HepG2 (cell line): Measurements from ENCODE around the gene SCFD2. TPM values are rescaled to one million over a fixed set of nuclear protein-coding genes. Genes with fewer than 3 reads are reported as not detected.

Experiments
- ATAC-seq: fragments of 200-7000 bp; cut with Tn5 transposase; 3 replicates; pipeline ENCODE4 v1.9.1; 2020; ENCODE audit warnings: mild to moderate bottlenecking, moderate library complexity
- BruUV-seq: library from RNA; stranded (reverse); fragments of 400-500 nt; replicated peaks from 2 replicates; lab custom pipeline; 2021; lab: Mats Ljungman, UMichigan
- CTCF ChIA-PET: fragments of 300-600 bp; formaldehyde crosslinking; extraction: SDS; loops from one replicate; lab custom pipeline; 2021; ENCODE audit warnings: low total read pairs, inconsistent platforms, low intra/inter-chr PET ratio; lab: Yijun Ruan, JAX
- POLR2A ChIA-PET: fragments of 350-600 bp; sonication (Branson Sonifier 250); formaldehyde crosslinking; loops from one replicate; lab custom pipeline; 2020; ENCODE audit warnings: antibody characterized with exemption, inconsistent platforms; lab: Yijun Ruan, JAX
- DNase-seq: peaks from one replicate; pipeline ENCODE4 v3.0.0-alpha.2; 2015; ENCODE audit warnings: low spot score
- FAIRE-seq: peaks from 3 replicates; lab custom pipeline; 2011; peaks lifted over from hg19 to GRCh38; lab: Jason Lieb, UNC
- H2AFZ ChIP-seq: one replicate; pipeline ENCODE4 v1.6.1; 2011; ENCODE audit warnings: low read length, inconsistent platforms
- H3K27ac ChIP-seq: fragments of 300-600 bp; 3 replicates; pipeline ENCODE4 v1.8.0; 2011; ENCODE audit warnings: mixed run types, mild to moderate bottlenecking, mixed read lengths, low read length, inconsistent platforms; ENCODE audit not compliant: insufficient read depth; ENCODE audit errors: extremely low read length
- H3K27me3 ChIP-seq, 2 experiments: fragments of 200-600 bp in 1 of 2; 2 replicates in 1 of 2; 3 replicates in 1 of 2; pipeline versions ENCODE4 v1.6.0 to v1.8.0; 2011; ENCODE audit warnings: low read length in 2 of 2, mild to moderate bottlenecking in 2 of 2, moderate library complexity in 2 of 2, inconsistent platforms in 1 of 2; ENCODE audit not compliant: insufficient read depth in 2 of 2, control insufficient read depth in 1 of 2
- H3K36me3 ChIP-seq, 2 experiments: fragments of 200-600 bp in 1 of 2; replicated peaks in 1 of 2; 2 replicates in 1 of 2; 3 replicates in 1 of 2; pipeline versions ENCODE4 v1.5.1 to v1.8.0; 2011; ENCODE audit warnings: low read length in 2 of 2, inconsistent platforms in 1 of 2; ENCODE audit not compliant: insufficient read depth in 2 of 2, control insufficient read depth in 1 of 2
- H3K4me1 ChIP-seq: 2 replicates; pipeline ENCODE4 v1.5.1; 2012; ENCODE audit warnings: low read length, inconsistent platforms; ENCODE audit not compliant: insufficient read depth
- H3K4me2 ChIP-seq: 2 replicates; pipeline ENCODE4 v1.6.0; 2011; ENCODE audit warnings: low read depth, low read length, inconsistent platforms
- H3K4me3 ChIP-seq, 3 experiments: fragments of 200-600 bp in 1 of 3; sonication (generic), shearing (Covaris generic) in 1 of 3; replicated peaks in 1 of 3; 2 replicates each; pipeline ENCODE4 v1.5.1; 2011 to 2016; ENCODE audit warnings: low read length in 3 of 3, inconsistent platforms in 2 of 3, low read depth in 2 of 3, mild to moderate bottlenecking in 2 of 3, control low read depth in 1 of 3, mixed read lengths in 1 of 3; ENCODE audit not compliant: insufficient read depth in 1 of 3
- H3K79me2 ChIP-seq: one replicate; pipeline ENCODE4 v1.6.1; 2011; ENCODE audit warnings: low read length, inconsistent platforms; ENCODE audit not compliant: insufficient read depth
- H3K9ac ChIP-seq: 2 replicates; pipeline ENCODE4 v1.6.0; 2011; ENCODE audit warnings: mild to moderate bottlenecking, low read depth, low read length, inconsistent platforms; ENCODE audit not compliant: insufficient read depth
- H3K9me3 ChIP-seq: 2 replicates; pipeline ENCODE4 v1.5.1; 2012; ENCODE audit warnings: mild to moderate bottlenecking, low read length
- H4K20me1 ChIP-seq: 2 replicates; pipeline ENCODE4 v1.6.0; 2011; ENCODE audit warnings: inconsistent platforms, mild to moderate bottlenecking, low read length, moderate library complexity; ENCODE audit not compliant: insufficient read depth
- DNMT1 ChIP-seq: sonication (generic); formaldehyde crosslinking; IDR thresholded peaks from 2 replicates; pipeline ENCODE4 v1.5.1; 2020; ENCODE audit warnings: mild to moderate bottlenecking, missing genetic modification reagents
- HMGA1 ChIP-seq: sonication (generic); formaldehyde crosslinking; conservative IDR thresholded peaks from 2 replicates; pipeline ENCODE4 v1.4.0; 2020; ENCODE audit warnings: missing genetic modification reagents
- PTBP1 ChIP-seq: fragments of 200-400 bp; formaldehyde crosslinking; IDR thresholded peaks from 2 replicates; pipeline ENCODE4 v1.6.1; 2018; ENCODE audit warnings: low read length, low read depth; ENCODE audit not compliant: poor library complexity, severe bottlenecking
- SMAD1 ChIP-seq: sonication (generic); formaldehyde crosslinking; IDR thresholded peaks from 2 replicates; pipeline ENCODE4 v1.4.0; 2020; ENCODE audit warnings: missing genetic modification reagents, low read depth, mild to moderate bottlenecking, borderline replicate concordance
- ZNF124 ChIP-seq: sonication (generic); formaldehyde crosslinking; IDR thresholded peaks from 2 replicates; pipeline ENCODE4 v1.4.0; 2020; ENCODE audit warnings: missing genetic modification reagents
- ZNF839 ChIP-seq: sonication (generic); formaldehyde crosslinking; IDR thresholded peaks from 2 replicates; pipeline ENCODE4 v1.4.0; 2020; ENCODE audit warnings: missing genetic modification reagents, mild to moderate bottlenecking, borderline replicate concordance
- ZNF891 ChIP-seq: sonication (generic); formaldehyde crosslinking; IDR thresholded peaks from 2 replicates; pipeline ENCODE4 v1.5.0; 2020; ENCODE audit warnings: mild to moderate bottlenecking, missing genetic modification reagents
- WGBS: methylation state at CpG from one replicate; pipeline ENCODE4 v1.1.6; 2017; ENCODE audit warnings: low lambda C conversion rate; 5-methylcytosine and 5-hydroxymethylcytosine counted together
- in situ Hi-C: cut with HindIII; loops from 2 replicates; pipeline ENCODE4 v1.10.0; 2017; ENCODE audit warnings: low pct_unique_long_range_greater_than_20kb; ENCODE audit not compliant: extremely low pct_ligation_motif_present
- intact Hi-C: fragments of 100-400 bp; cut with micrococcal nuclease; formaldehyde crosslinking; loops from one replicate; pipeline ENCODE4 v1.10.0; 2022; ENCODE audit not compliant: unreplicated experiment
- polyA plus RNA-seq, 8 experiments: library from polyadenylated mRNA; depleted of rRNA in 3 of 8; stranded (reverse) in 7 of 8; unstranded in 1 of 8; fragments of >200 nt; fragmentation: Illumina TruSeq in 4 of 8; extraction: Trizol in 4 of 8; gene quantifications; 2 replicates each; pipeline versions ENCODE4 v1.2.1 to v1.2.3, GENCODE V29; 2011 to 2016; ENCODE audit warnings: low read depth in 4 of 8, missing spikeins in 1 of 8, mixed read lengths in 1 of 8; ENCODE audit not compliant: insufficient read depth in 1 of 8
- total RNA-seq, 5 experiments: library from RNA; depleted of rRNA; stranded (reverse); fragments of >200 nt; fragmentation: Illumina TruSeq; extraction: Trizol; gene quantifications; 2 replicates each; pipeline ENCODE4 v1.2.3, GENCODE V29; 2016; ENCODE audit warnings: low read depth in 1 of 5

The SCFD2 gene
- total and polyA plus RNA-seq, 2 of the 13 experiments (the other 11 are each of a cell fraction or from before 2014, with no cell fraction given), result 4.6 to 15.6 TPM

- no peak overlapping the region for H3K4me3 ChIP-seq
- intact Hi-C loops (no loop called here), in situ Hi-C loops (no loop called here)
- TF ChIP-seq ZNF124 (CRISPR knock-in tag) (no peak), ZNF891 (CRISPR knock-in tag) (no peak), SMAD1 (CRISPR knock-in tag) (no peak), HMGA1 (CRISPR knock-in tag) (no peak)
- H3K27ac ChIP-seq, result no peak overlapping the region
- no peaks in the 10 kb centered on the region; a peak in 1 of 5 replicates for H3K27me3 ChIP-seq
- BruUV-seq, result no TSS peak
- no peak overlapping the region for H2AFZ ChIP-seq
- H3K4me1 ChIP-seq, result no peaks in the 10 kb centered on the region
- no peak for DNase-seq
- no peaks in the 10 kb centered on the region for H3K36me3 ChIP-seq
- H3K79me2 ChIP-seq, result no peaks in the 10 kb centered on the region
- H3K9me3 ChIP-seq, result no peaks in the 10 kb centered on the region
- no peak for ATAC-seq
- CTCF ChIA-PET, result no interaction called here
- no peak overlapping the region for H3K9ac ChIP-seq
- no peak overlapping the region for H3K4me2 ChIP-seq
- no peak for FAIRE-seq
- WGBS, result 100% methylated on average over 1 of the region's 1 CpG
- POLR2A ChIA-PET, result no interaction called here
- H4K20me1 ChIP-seq, result no peaks in the 10 kb centered on the region
Measured at GRCh38 chr4:52880994-52881393, 484.9 kb downstream of the SCFD2 start.

- ChIA-PET POLR2A (no interaction called here), CTCF (no interaction called here)
- in situ Hi-C loops, result no loop called here
- Histone ChIP-seq H2AFZ (no peak overlapping the region), H3K9ac (no peak overlapping the region), H3K27ac (no peak overlapping the region), H3K4me3 (no peak overlapping the region), H3K4me2 (no peak overlapping the region), H3K27me3 (no peaks in the 10 kb centered on the region; a peak in 1 of 5 replicates), H3K4me1 (no peaks in the 10 kb centered on the region), H3K79me2 (no peaks in the 10 kb centered on the region), H4K20me1 (no peaks in the 10 kb centered on the region), H3K9me3 (no peaks in the 10 kb centered on the region), H3K36me3 (no peaks in the 10 kb centered on the region)
- DNase-seq, result no peak
- ATAC-seq, result no peak
- intact Hi-C loops, result loop anchor here (5.0 kb wide), 1 partner anchor 1213 kb away; no protein-coding TSS in a partner anchor
- BruUV-seq, result no TSS peak
- TF ChIP-seq DNMT1 (CRISPR knock-in tag), result no peak
- TF ChIP-seq PTBP1, result no peak
- no peak for TF ChIP-seq ZNF839 (CRISPR knock-in tag)
- no peak for FAIRE-seq
- 80% methylated on average over 3 of the region's 3 CpGs for WGBS
Measured at GRCh38 chr4:52879471-52879870, 486.4 kb downstream of the SCFD2 start.
